IMR-90 (cell line): ENCODE data around the gene NGEF. TPM values are rescaled to one million over a fixed set of nuclear protein-coding genes. Genes with fewer than 3 reads are reported as not detected.

ENCODE experiments used
- ATAC-seq: fragments of 200-7000 bp; cut with Tn5 transposase; 2 replicates; pipeline ENCODE4 v1.9.1; 2020; ENCODE audit warnings: low read depth, mild to moderate bottlenecking, moderate library complexity
- BruUV-seq: library from RNA; stranded (reverse); fragments of 400-500 nt; replicated peaks from 2 replicates; lab custom pipeline; 2021; lab: Mats Ljungman, UMichigan
- CTCF ChIA-PET: fragments of 300-600 bp; formaldehyde crosslinking; extraction: SDS; loops from one replicate; lab custom pipeline; 2021; ENCODE audit warnings: antibody characterized with exemption; lab: Yijun Ruan, JAX
- POLR2A ChIA-PET: fragments of 300-600 bp; sonication (Branson Sonifier 250); formaldehyde crosslinking; loops from one replicate; lab custom pipeline; 2022; ENCODE audit warnings: antibody characterized with exemption; ENCODE audit not compliant: unreplicated experiment; lab: Charles Lee
- DNase-seq: peaks from one replicate; pipeline ENCODE4 v3.0.0; 2013
- H2AFZ ChIP-seq: replicated peaks from 2 replicates; pipeline ENCODE3; 2013; ENCODE audit warnings: low read length, mild to moderate bottlenecking; ENCODE audit not compliant: poor library complexity
- H2AK5ac ChIP-seq: 2 replicates; pipeline ENCODE4 v1.6.1; 2013; ENCODE audit warnings: low read depth, low read length, inconsistent platforms
- H2AK9ac ChIP-seq: replicated peaks from 2 replicates; pipeline ENCODE3; 2013; ENCODE audit warnings: mild to moderate bottlenecking, low read depth, low read length, moderate library complexity; ENCODE audit not compliant: poor library complexity
- H2BK120ac ChIP-seq: 2 replicates; pipeline ENCODE4 v1.6.1; 2013; ENCODE audit warnings: low read depth, low read length, inconsistent platforms
- H2BK15ac ChIP-seq: 3 replicates; pipeline ENCODE4 v1.6.1; 2013; ENCODE audit warnings: low read depth, low read length, inconsistent platforms
- H2BK20ac ChIP-seq: 2 replicates; pipeline ENCODE4 v1.6.1; 2013; ENCODE audit warnings: low read depth, mild to moderate bottlenecking, inconsistent platforms, low read length, moderate library complexity
- H2BK5ac ChIP-seq: 2 replicates; pipeline ENCODE4 v1.6.1; 2013; ENCODE audit warnings: mild to moderate bottlenecking, low read depth, low read length, inconsistent platforms; ENCODE audit not compliant: poor library complexity, severe bottlenecking
- H3K14ac ChIP-seq: replicated peaks from 2 replicates; pipeline ENCODE4 v1.6.1; 2013; ENCODE audit warnings: low read depth, low read length, inconsistent platforms
- H3K18ac ChIP-seq: 2 replicates; pipeline ENCODE4 v1.6.1; 2013; ENCODE audit warnings: low read depth, low read length, control low read depth
- H3K23ac ChIP-seq: 2 replicates; pipeline ENCODE4 v1.6.1; 2013; ENCODE audit warnings: low read depth, low read length, inconsistent platforms
- H3K27ac ChIP-seq: 2 replicates; pipeline ENCODE4 v1.5.1; 2013; ENCODE audit warnings: mild to moderate bottlenecking, control low read depth, low read length; ENCODE audit not compliant: insufficient read depth
- H3K27me3 ChIP-seq: 2 replicates; pipeline ENCODE4 v1.6.1; 2013; ENCODE audit warnings: low read length; ENCODE audit not compliant: control insufficient read depth, insufficient read depth
- H3K36me3 ChIP-seq: 2 replicates; pipeline ENCODE4 v1.6.1; 2013; ENCODE audit warnings: low read length, mixed read lengths; ENCODE audit not compliant: control insufficient read depth, insufficient read depth
- H3K4ac ChIP-seq: 2 replicates; pipeline ENCODE4 v1.6.1; 2013; ENCODE audit warnings: low read depth, low read length, inconsistent platforms
- H3K4me1 ChIP-seq: 2 replicates; pipeline ENCODE4 v1.6.1; 2013; ENCODE audit warnings: low read length, mixed read lengths; ENCODE audit not compliant: control insufficient read depth, insufficient read depth
- H3K4me2 ChIP-seq: 2 replicates; pipeline ENCODE4 v1.6.1; 2013; ENCODE audit warnings: low read depth, mild to moderate bottlenecking, control low read depth, low read length, moderate library complexity
- H3K4me3 ChIP-seq: 2 replicates; pipeline ENCODE4 v1.5.1; 2013; ENCODE audit warnings: low read depth, mild to moderate bottlenecking, control low read depth, low read length, moderate library complexity; ENCODE audit not compliant: insufficient read depth
- H3K56ac ChIP-seq: 2 replicates; pipeline ENCODE4 v1.6.1; 2013; ENCODE audit warnings: low read length, inconsistent platforms; ENCODE audit not compliant: insufficient read depth; ENCODE audit errors: extremely low read depth
- H3K79me1 ChIP-seq, 2 experiments: 2 replicates each; pipeline ENCODE4 v1.6.1; 2013; ENCODE audit warnings: low read length in 2 of 2, inconsistent platforms in 1 of 2, low read depth in 1 of 2
- H3K9ac ChIP-seq: 2 replicates; pipeline ENCODE4 v1.6.1; 2013; ENCODE audit warnings: low read depth, low read length, control low read depth
- H3K9me1 ChIP-seq: 2 replicates; pipeline ENCODE4 v1.6.1; 2013; ENCODE audit warnings: low read length, inconsistent platforms; ENCODE audit not compliant: insufficient read depth
- H3K9me3 ChIP-seq: 2 replicates; pipeline ENCODE4 v1.6.1; 2013; ENCODE audit warnings: low read length; ENCODE audit not compliant: control insufficient read depth, insufficient read depth
- H4K20me1 ChIP-seq: 2 replicates; pipeline ENCODE4 v1.6.1; 2013; ENCODE audit warnings: low read length, inconsistent platforms; ENCODE audit not compliant: insufficient read depth
- H4K5ac ChIP-seq: 2 replicates; pipeline ENCODE4 v1.6.1; 2013; ENCODE audit warnings: mild to moderate bottlenecking, low read depth, low read length, control low read depth
- H4K8ac ChIP-seq, 2 experiments: 2 replicates each; pipeline ENCODE4 v1.6.1; 2013; ENCODE audit warnings: low read depth in 2 of 2, low read length in 2 of 2, control low read depth in 1 of 2, inconsistent platforms in 1 of 2
- H4K91ac ChIP-seq: 2 replicates; pipeline ENCODE4 v1.6.1; 2013; ENCODE audit warnings: low read depth, low read length, inconsistent platforms; ENCODE audit not compliant: insufficient read depth
- BHLHE40 ChIP-seq: fragments of 150-350 bp; IDR thresholded peaks from 2 replicates; pipeline ENCODE4 v1.6.1; 2016; ENCODE audit warnings: mild to moderate bottlenecking, low read depth, low read length
- CHD1 ChIP-seq: IDR thresholded peaks from 2 replicates; pipeline ENCODE4 v1.6.1; 2012; ENCODE audit warnings: low read depth, low read length, improper control_type of control experiment
- MAFK ChIP-seq: IDR thresholded peaks from 2 replicates; pipeline ENCODE4 v1.6.1; 2012; ENCODE audit warnings: low read depth, low read length, improper control_type of control experiment
- RAD21 ChIP-seq: IDR thresholded peaks from 2 replicates; pipeline ENCODE4 v1.6.1; 2012; ENCODE audit warnings: low read length, improper control_type of control experiment
- SMC3 ChIP-seq: fragments of 150-350 bp; IDR thresholded peaks from 2 replicates; pipeline ENCODE4 v1.6.1; 2016; ENCODE audit warnings: low read depth, mild to moderate bottlenecking, antibody characterized with exemption, low read length, moderate library complexity
- WGBS, 2 experiments: methylation state at CpG; one replicate each; pipeline versions ENCODE4 v1.1.5 to v1.1.7; 2013; ENCODE audit warnings: missing lambda C conversion rate in 2 of 2; ENCODE audit not compliant: insufficient read length in 1 of 2; ENCODE audit errors: extremely low coverage in 2 of 2; 5-methylcytosine and 5-hydroxymethylcytosine counted together
- dilution Hi-C: fragments of 300-500 bp; cut with HindIII; formaldehyde crosslinking; loops from one replicate; pipeline ENCODE4 v1.14.3; 2018; ENCODE audit warnings: low sequenced_read_pairs; ENCODE audit not compliant: unreplicated experiment
- in situ Hi-C: fragments of 300-500 bp; cut with MboI; formaldehyde crosslinking; loops from 3 replicates; pipeline ENCODE4 v1.14.3; 2019; ENCODE audit warnings: low sequenced_read_pairs, inconsistent platforms, mixed read lengths
- intact Hi-C: fragments of 100-400 bp; cut with micrococcal nuclease; formaldehyde crosslinking; loops from 2 replicates; pipeline ENCODE4 v1.10.0; 2022
- polyA plus RNA-seq, 3 experiments: library from polyadenylated mRNA; depleted of rRNA; stranded (reverse); fragments of >200 nt; gene quantifications; 2 replicates each; pipeline ENCODE4 v1.2.3, GENCODE V29; 2012; ENCODE audit warnings: low replicate concordance in 1 of 3
- total RNA-seq: library from RNA; depleted of rRNA; stranded (reverse); fragments of >200 nt; gene quantifications from 2 replicates; pipeline ENCODE4 v1.2.3, GENCODE V29; 2012

The NGEF gene
- total and polyA plus RNA-seq, 2 of the 4 experiments (the other 2 are of a cell fraction): 1.1 to 1.7 TPM

GRCh38 chr2:232925821-232926156 is 87.3 kb downstream of the NGEF start:
- Histone ChIP-seq H3K18ac (no peak overlapping the region), H2BK5ac (no peak overlapping the region), H2BK20ac (no peak overlapping the region), H3K9ac (no peak overlapping the region), H3K4me2 (no peak overlapping the region), H2BK120ac (no peak overlapping the region), H4K91ac (no peak overlapping the region), H4K8ac (no peak overlapping the region), H3K4ac (no peak overlapping the region), H2BK15ac (no peak overlapping the region), H4K5ac (no peak overlapping the region), H3K79me1 (no peaks in the 10 kb centered on the region), H3K23ac (no peak overlapping the region), H3K14ac (no peak overlapping the region), H2AK9ac (no peak overlapping the region), H3K4me3 (no peak overlapping the region), H3K36me3 (no peaks in the 10 kb centered on the region), H4K20me1 (no peaks in the 10 kb centered on the region), H3K4me1 (no peaks in the 10 kb centered on the region; the same call in 1 of the 2 replicates), H3K56ac (no peak overlapping the region), H3K9me3 (peaks cover 3% of the 10 kb centered on the region), H3K27me3 (peaks cover 46% of the 10 kb centered on the region), H2AFZ (no peak overlapping the region), H3K27ac (no peak overlapping the region), H3K9me1 (no peaks in the 10 kb centered on the region; the same call in 1 of the 2 replicates), H2AK5ac (no peak overlapping the region)
- ATAC-seq (no peak), DNase-seq (no peak)
- dilution Hi-C loops: no loop called here
- no CpG with 5 or more reads among the region's 11 CpGs for WGBS, 2 experiments
- ChIA-PET POLR2A (no interaction called here), CTCF (interaction anchor here (0.6 kb wide), 1 partner anchor 31 kb away, joined by 3 read pairs; no protein-coding TSS in a partner anchor)
- BruUV-seq: no TSS peak
- intact Hi-C loops: no loop called here
- TF ChIP-seq SMC3 (no peak), RAD21 (no peak), BHLHE40 (no peak), CHD1 (no peak), MAFK (no peak)
- in situ Hi-C loops: no loop called here
